Testis (tissue), 3 donors: Measurements from ENCODE around the gene FRMD3. TPM values are rescaled to one million over a fixed set of nuclear protein-coding genes. Genes with fewer than 3 reads are reported as not detected.

Experiments
- DNase-seq: peaks from one replicate; pipeline ENCODE4 v3.0.0-alpha.2; 2019
- H3K27ac ChIP-seq, 2 donors: fragments of 200-600 bp; sonication (generic); one replicate each; pipeline ENCODE4 v1.5.1; 2019
- H3K27me3 ChIP-seq: fragments of 200-600 bp; sonication (generic); one replicate; pipeline ENCODE4 v1.5.1; 2019
- H3K36me3 ChIP-seq: fragments of 200-600 bp; sonication (generic); one replicate; pipeline ENCODE4 v1.5.1; 2017; ENCODE audit warnings: low read depth; ENCODE audit errors: missing control alignments
- H3K4me1 ChIP-seq: fragments of 200-600 bp; sonication (generic); one replicate; pipeline ENCODE4 v1.5.1; 2019
- H3K4me3 ChIP-seq, 2 donors: fragments of 200-600 bp; sonication (generic); one replicate each; pipeline ENCODE4 v1.5.1; 2017 to 2019
- H3K9me3 ChIP-seq: fragments of 200-600 bp; sonication (generic); one replicate; pipeline ENCODE4 v1.5.1; 2017
- CTCF ChIP-seq, 3 experiments: fragments of 450-650 bp in 2 of 3; fragments of 200-600 bp in 1 of 3; sonication (generic) in 1 of 3; IDR thresholded peaks; one replicate each; pipeline ENCODE4 v1.5.1; 2016 to 2019; ENCODE audit warnings: antibody characterized with exemption in 3 of 3, mild to moderate bottlenecking in 2 of 3, moderate library complexity in 1 of 3
- POLR2A ChIP-seq: fragments of 450-650 bp; IDR thresholded peaks from one replicate; pipeline ENCODE4 v1.6.1; 2017; ENCODE audit warnings: antibody characterized with exemption, mild to moderate bottlenecking, moderate library complexity
- WGBS, 2 donors: methylation state at CpG; one replicate each; pipeline ENCODE4 v1.1.5; 2018; 5-methylcytosine and 5-hydroxymethylcytosine counted together
- intact Hi-C: fragments of 100-400 bp; cut with DNase I; formaldehyde crosslinking; loops from one replicate; pipeline ENCODE4 v1.15.1; 2023; ENCODE audit warnings: low total_unique reads
- polyA plus RNA-seq: library from polyadenylated mRNA; stranded (reverse); fragments of 350-450 nt; fragmentation: Illumina TruSeq; extraction: RNeasy Lipid Tissue Mini Kit (QIAGEN cat#74804); gene quantifications from one replicate; pipeline ENCODE4 v1.2.3, GENCODE V29; 2014; ENCODE audit warnings: low read depth, low replicate concordance; ENCODE audit not compliant: insufficient read depth
- total RNA-seq, 2 donors: library from RNA; depleted of rRNA; stranded (reverse); fragments of >200 nt; gene quantifications; one replicate each; pipeline ENCODE4 v1.2.3, GENCODE V29; 2016

Gene FRMD3
- total and polyA plus RNA-seq, 3 donors from 2014 or later = 5.5 to 16.2 (median 12.5) TPM

GRCh38 chr9:83484990-83485389 lies 53.2 kb downstream of the FRMD3 start:
- Histone ChIP-seq H3K9me3 (no peaks in the 10 kb centered on the region), H3K27ac (no peak overlapping the region), H3K4me1 (no peaks in the 10 kb centered on the region), H3K36me3 (no peaks in the 10 kb centered on the region), H3K27me3 (no peaks in the 10 kb centered on the region), H3K4me3 (no peak overlapping the region)
- TF ChIP-seq CTCF (IDR thresholded peaks at IDR 0.05) = no peak
- TF ChIP-seq POLR2A = no peak
- WGBS, 2 donors = 91 to 92% methylated on average over 6 of the region's 6 CpGs
- intact Hi-C loops = no loop called here
- DNase-seq = no peak

- Histone ChIP-seq H3K36me3 (no peaks in the 10 kb centered on the region), H3K9me3 (no peaks in the 10 kb centered on the region), H3K4me3 (no peak overlapping the region), H3K27me3 (no peaks in the 10 kb centered on the region), H3K4me1 (no peaks in the 10 kb centered on the region), H3K27ac (no peak overlapping the region)
- intact Hi-C loops = no loop called here
- no peak for TF ChIP-seq CTCF (IDR thresholded peaks at IDR 0.05)
- no peak for TF ChIP-seq POLR2A
- 70 to 71% methylated on average over 2 of the region's 2 CpGs for WGBS, 2 donors
- DNase-seq = no peak
Observed at GRCh38 chr9:83483223-83483622, 55.0 kb downstream of the FRMD3 start.

GRCh38 chr9:83479765-83480164 lies 58.4 kb downstream of the FRMD3 start:
- H3K27me3 ChIP-seq = no peaks in the 10 kb centered on the region
- TF ChIP-seq POLR2A = no peak
- no peak for TF ChIP-seq CTCF (IDR thresholded peaks at IDR 0.05)
- no peaks in the 10 kb centered on the region for H3K4me1 ChIP-seq
- WGBS, 2 donors = 96 to 100% methylated on average over 2 of the region's 2 CpGs
- intact Hi-C loops = no loop called here
- H3K27ac ChIP-seq = no peak overlapping the region
- no peak overlapping the region for H3K4me3 ChIP-seq
- H3K36me3 ChIP-seq = no peaks in the 10 kb centered on the region
- no peaks in the 10 kb centered on the region for H3K9me3 ChIP-seq
- DNase-seq = no peak

GRCh38 chr9:83477571-83477970 lies 60.6 kb downstream of the FRMD3 start:
- TF ChIP-seq CTCF (IDR thresholded peaks at IDR 0.05) (no peak), POLR2A (no peak)
- H3K27me3 ChIP-seq = no peaks in the 10 kb centered on the region

GRCh38 chr9:83477120-83477519 lies 61.1 kb downstream of the FRMD3 start:
- intact Hi-C loops = no loop called here
- Histone ChIP-seq H3K36me3 (no peaks in the 10 kb centered on the region), H3K27ac (no peak overlapping the region), H3K4me3 (no peak overlapping the region), H3K27me3 (no peaks in the 10 kb centered on the region), H3K9me3 (no peaks in the 10 kb centered on the region), H3K4me1 (no peaks in the 10 kb centered on the region)
- no peak for DNase-seq
- WGBS, 2 donors = 91 to 93% methylated on average over 3 of the region's 3 CpGs
- TF ChIP-seq POLR2A (no peak), CTCF (IDR thresholded peaks at IDR 0.05) (no peak)

More at GRCh38 chr9:83477571-83477970, 60.6 kb downstream of the FRMD3 start:
- no peaks in the 10 kb centered on the region for H3K9me3 ChIP-seq
- no peak for DNase-seq
- H3K4me3 ChIP-seq = no peak overlapping the region
- intact Hi-C loops = no loop called here
- H3K36me3 ChIP-seq = no peaks in the 10 kb centered on the region
- 81 to 90% methylated on average over 3 of the region's 3 CpGs for WGBS, 2 donors
- no peak overlapping the region for H3K27ac ChIP-seq
- no peaks in the 10 kb centered on the region for H3K4me1 ChIP-seq
